HG02840 (cell line): ENCODE measurements around the gene CYS1.
A peak's percentile ranks its signal among the peaks of the same experiment; 100 is the strongest.
"Not testable (repeated sequence)": the region's sequence is repeated elsewhere in the genome, so short reads cannot be mapped to it uniquely, and the experiment has no call there.

ENCODE experiments used
- ATAC-seq: cut with Tn5 transposase; IDR thresholded peaks from one replicate; pipeline ENCODE4 v1.9.1; 2021; ENCODE audit warnings: mild to moderate bottlenecking, moderate library complexity, moderate number of reproducible peaks; ENCODE audit not compliant: unreplicated experiment, low FRiP score

CYS1 gene, protein sequence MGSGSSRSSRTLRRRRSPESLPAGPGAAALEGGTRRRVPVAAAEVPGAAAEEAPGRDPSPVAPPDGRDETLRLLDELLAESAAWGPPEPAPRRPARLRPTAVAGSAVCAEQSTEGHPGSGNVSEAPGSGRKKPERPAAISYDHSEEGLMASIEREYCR

DNA sequence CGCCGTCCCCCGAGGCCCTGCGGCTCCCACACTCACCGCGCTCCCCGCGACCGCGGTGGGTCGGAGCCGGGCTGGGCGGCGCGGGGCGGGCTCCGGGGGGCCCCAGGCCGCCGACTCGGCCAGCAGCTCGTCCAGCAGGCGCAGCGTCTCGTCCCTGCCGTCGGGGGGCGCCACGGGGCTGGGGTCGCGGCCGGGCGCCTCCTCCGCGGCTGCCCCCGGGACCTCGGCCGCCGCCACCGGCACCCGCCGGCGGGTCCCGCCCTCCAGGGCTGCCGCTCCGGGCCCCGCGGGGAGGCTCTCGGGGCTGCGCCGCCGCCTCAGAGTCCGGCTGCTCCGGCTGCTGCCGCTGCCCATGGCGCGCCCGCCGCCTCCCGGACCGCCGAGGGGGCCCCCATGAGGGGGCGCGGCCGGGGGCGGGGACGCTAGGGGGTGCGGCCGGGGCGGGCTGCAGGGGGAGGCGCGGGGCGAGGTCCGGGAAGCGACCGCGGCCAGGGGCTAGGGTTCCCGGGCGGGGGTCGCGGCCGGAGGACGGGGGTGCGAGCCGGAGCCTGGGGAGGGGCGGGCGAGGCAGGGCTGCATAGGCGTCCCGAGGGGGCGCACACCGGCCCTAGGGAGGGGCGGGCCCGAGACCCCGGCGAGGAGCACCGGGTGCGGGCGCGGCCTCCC is at the start of gene CYS1:
TSS of gene CYS1 (minus strand) at position 542 of the 666 bp plus-strand sequence. CDS start at position 354, 188 bp downstream.
- ATAC-seq, result no peak

DNA sequence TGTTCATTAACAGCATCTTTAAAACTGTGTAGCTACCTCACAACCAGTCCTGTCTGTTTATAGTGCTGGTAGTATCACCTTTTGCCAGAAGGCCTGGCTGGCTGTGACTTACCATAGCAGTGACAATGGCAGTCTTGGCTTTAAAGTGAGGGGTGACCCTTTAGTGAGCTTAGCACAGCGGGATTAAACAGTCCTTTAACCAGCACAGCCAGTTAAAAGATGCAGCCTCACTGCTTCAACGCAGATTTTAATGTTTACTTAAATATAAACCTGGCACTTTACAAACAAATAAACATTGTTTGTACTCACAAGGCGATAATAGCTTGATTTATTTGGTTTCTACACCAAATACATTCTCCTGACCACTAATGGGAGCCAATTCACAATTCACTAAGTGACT is 49.3 kb upstream of the CYS1 start:
- no peak for ATAC-seq

DNA sequence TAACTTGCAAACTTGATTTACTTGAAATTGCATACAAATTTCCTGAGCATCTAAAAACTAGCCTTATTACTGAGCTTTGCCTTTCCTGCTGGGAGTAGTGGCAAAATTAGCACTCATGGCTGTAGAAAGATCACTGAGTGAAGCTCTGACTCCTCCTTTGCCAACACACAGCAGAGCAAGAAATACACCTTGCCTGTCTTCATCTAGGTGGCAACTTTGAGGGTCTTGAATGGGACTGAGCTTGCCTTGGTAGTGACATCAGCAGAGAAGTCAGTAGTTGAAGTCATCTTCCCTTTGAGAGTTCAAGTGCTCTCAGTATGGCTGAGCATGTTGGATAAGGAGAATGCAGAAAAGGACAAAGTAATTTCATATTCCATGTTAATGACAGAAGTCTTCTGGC is 48.2 kb upstream of the CYS1 start:
- no peak for ATAC-seq

DNA sequence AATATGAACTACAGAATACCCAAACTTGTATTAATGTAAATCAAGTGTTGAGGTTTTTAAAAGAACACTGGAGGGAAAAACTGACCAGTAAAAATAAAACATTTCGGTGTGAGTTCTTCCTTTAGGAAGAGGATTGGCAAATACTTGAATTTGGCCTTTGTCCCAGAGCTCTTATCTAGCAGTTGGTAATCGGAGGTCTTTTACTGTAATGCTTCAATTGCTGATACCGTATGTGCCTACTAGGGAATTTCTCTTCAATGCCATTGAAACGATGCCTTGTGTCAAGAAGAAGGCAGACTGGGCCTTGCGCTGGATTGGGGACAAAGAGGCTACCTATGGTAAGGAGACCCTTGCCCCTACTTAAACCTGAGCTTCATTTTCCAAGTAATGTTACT is 46.4 kb upstream of the CYS1 start:
- ATAC-seq, result no peak

DNA sequence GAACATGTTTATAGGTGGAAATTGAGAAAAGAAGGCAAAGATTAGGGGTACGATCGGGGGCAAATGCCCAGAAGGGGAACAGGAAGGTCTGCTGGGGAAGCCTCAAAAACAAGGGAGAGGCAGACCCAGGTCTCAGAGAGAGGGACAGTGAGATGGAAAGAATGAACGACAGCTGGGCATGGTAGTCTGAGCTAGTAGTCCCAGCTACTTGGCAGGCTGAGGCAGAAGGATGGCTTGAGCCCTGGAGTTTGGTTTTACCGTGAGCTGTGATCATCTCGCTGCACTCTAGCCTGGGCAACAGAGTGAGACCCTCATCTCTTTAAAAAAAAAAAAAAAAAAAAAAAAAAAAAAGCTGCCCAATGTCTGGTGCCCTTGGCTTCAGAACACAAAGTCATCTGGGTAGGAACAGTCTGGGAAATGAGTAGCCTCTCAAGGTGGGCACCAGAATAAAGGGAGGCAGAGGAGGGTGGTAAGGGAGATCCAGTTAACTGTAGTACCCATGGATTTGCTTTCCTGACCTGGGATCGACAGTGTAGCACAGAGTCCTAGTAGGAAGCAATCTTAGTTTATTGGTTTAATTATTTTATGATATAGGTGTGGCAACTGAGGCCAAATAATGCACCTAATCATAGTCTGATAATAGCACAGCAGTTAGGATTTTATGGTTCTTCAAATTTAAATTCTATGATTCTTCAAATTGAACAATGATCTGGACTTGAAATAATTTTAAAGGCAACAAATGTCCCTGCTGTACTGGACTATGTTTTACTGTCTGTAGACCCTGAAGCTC is 45.8 kb upstream of the CYS1 start:
- ATAC-seq, result no peak

DNA sequence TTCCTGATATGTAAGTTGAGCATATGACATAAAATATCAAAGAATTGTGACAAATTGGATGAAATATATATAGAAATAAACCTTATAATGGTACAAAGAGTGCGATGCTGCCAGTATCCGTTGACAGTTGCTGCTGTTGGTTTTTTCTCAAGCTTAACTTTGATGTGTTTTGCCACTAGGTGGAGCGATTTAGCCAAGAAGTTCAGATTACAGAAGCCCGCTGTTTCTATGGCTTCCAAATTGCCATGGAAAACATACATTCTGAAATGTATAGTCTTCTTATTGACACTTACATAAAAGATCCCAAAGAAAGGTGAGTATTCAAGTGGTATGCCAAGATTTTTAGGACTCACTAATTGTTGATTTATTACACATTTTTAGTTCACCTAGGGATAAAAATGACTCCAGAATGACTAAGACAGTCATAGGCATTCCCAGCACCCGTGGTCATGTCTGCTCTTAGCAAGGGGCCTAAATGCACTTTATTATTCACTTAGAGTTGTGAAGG is 44.4 kb upstream of the CYS1 start:
- ATAC-seq, result no peak

DNA sequence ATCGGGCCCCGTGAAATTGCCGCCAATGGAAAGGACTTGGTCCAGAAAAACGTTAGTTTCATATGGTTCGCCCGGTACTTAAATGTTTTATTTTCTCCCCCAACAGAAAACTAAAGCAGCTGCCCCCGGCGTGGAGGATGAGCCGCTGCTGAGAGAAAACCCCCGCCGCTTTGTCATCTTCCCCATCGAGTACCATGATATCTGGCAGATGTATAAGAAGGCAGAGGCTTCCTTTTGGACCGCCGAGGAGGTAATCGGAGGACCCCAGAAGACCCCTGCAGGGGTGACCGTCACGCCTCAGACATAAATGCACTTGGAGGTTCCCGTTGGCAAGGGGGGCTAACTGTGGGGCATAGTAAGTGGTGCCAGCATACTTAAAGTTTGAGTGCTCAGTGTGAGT is 43.1 kb upstream of the CYS1 start:
- ATAC-seq, result no peak

DNA sequence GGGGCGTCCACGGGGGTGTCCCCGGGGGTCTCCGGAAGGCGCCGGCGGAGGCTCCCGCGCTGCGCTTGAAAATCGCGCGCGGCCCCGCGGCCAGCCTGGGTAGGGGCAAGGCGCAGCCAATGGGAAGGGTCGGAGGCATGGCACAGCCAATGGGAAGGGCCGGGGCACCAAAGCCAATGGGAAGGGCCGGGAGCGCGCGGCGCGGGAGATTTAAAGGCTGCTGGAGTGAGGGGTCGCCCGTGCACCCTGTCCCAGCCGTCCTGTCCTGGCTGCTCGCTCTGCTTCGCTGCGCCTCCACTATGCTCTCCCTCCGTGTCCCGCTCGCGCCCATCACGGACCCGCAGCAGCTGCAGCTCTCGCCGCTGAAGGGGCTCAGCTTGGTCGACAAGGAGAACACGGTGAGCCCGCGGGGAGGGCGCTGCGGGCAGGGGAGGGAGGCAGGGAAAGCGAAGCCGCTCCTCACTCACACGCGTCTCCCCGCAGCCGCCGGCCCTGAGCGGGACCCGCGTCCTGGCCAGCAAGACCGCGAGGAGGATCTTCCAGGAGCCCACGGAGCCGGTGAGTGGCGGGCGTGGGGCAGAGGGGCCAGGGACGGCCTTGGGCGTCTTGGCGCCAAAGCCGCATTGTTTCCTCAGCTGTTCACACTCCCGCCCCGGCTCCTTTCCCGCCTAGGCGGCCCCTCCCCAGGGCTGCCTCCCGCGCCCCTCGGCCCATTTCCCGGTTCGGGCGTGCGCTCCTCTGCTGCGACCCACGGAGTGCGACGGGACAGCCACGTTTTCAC is 42.5 kb upstream of the CYS1 start, which contains the start of gene RRM2:
TSS of gene RRM2 (plus strand) at position 240 of the 781 bp plus-strand sequence. CDS start at position 300, 60 bp downstream.
- ATAC-seq, result peak; percentile 59

DNA sequence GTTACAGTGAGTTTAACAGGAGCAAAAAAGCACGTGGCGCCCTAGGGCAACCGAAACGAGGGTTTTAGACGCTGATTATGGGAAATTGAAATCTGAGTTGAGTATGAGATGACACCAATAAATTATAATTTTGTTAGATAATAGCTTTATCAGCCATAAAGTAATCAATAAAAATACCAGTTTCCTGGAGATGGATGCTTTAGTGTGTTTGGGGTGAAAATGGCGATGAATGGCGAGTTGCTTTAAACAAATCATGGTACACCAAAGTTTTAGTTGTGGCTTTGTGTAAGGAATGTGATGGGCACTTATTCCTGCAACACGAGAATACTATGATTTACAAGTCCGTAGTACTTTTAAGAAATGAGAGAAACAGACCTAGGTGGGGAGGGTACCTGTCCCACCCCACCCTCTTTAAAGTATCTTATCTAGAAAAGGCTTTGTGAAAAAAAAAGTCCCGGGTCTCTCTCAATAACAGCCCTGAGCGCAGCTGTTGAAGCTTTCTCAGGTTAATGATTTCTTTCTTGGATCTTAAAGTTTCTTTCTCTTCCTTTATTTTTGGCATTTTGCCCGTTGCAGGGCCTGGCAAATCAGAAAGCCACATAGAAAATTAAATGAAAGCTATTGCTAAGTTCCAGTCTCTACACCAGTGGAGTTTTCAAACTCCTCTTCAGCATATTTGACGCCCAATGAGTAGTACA is 40.8 kb upstream of the CYS1 start:
- no peak for ATAC-seq

DNA sequence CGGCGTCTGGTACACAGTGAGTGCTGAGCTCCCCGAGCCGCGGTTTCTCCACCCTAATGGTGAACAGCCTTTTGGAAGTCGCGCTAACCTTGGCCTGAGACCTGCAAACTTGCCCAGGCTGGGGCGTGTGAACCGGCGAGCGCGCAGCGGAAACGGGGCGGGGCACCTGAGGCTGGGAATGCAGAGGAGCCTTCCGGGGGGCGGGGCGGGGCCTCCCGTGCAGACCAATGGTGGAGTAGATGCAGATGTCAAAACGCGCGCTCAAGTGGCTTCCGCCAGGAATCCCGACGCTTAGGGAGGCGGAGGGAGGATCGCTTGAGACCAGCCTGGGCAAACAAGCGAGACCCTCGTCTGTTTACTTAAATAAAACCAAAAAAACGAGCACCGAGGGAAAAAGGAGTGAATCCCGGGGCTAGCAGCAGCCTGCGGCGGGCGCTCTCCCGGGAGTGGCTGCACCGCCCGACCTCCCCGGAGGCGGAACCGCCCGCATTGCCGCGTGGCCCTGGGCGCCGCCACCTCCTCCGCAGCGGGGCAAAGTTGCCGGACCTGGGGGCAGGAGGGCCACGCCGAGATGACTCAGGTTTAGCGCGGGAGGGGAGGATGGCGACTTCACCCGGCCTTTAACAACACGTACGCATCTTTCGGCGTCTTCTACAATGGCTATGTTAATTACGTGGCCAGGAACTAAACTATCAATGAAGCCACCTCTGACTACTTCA is 40.1 kb upstream of the CYS1 start:
- peak; percentile 49 for ATAC-seq

DNA sequence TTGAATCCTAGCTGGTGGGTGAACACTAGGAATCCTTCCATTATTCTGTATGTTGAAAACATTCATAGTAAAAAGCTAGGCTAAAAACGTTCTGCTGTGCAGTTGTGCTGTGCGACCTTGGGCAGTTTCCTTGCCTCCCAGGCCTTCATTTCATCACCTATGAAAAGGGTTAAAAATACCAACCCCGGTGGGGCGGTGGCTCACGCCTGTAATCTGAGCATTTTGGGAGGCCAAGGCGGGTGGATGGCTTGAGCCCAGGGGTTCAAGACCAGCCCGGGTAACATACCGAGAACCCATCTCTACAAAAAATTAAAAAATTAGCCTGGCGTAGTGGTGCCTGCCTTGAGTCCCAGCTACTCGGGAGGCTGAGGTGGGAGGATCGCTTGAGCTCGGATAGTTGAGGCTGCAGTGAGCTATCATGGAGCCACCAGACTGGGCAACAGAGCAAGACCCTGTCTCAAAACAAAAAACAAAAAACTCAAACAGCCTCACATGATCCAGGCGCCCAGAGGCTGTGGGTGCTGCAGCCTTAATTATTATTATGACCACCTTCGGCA is 39.5 kb upstream of the CYS1 start:
- no peak for ATAC-seq

DNA sequence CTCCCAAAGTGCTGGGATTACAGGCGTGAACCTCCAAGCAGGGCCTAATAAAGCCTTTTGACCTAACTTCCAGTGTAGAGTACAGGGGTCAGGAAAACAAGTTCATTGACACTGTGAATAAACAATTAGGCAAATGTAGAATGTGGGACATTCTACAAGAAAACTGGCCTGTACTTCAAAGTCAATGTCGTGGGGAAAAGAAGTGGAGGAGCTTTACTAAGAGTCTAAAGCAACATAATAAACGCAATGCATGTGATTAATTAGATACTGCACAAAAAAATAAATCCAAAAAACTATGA is 38.8 kb upstream of the CYS1 start:
- no peak for ATAC-seq

DNA sequence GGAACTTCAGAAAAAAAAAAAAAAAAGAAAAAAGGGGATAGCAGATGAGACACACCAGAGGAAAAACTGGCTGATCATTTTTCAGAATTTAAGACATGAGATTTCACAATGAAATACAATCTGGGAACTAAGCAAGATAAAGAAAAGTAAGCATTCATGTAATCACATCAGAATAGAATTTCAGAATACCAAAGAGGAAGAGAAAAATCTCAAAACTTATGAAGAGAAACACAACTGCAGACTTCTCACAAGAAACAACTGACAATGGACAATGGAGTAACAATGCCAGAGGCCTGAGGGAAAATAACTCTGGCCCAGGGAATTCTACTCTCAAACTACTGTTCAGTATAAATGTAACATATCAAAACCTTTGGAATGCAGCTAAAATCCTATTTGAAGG is 29.1 kb upstream of the CYS1 start:
- no peak for ATAC-seq

DNA sequence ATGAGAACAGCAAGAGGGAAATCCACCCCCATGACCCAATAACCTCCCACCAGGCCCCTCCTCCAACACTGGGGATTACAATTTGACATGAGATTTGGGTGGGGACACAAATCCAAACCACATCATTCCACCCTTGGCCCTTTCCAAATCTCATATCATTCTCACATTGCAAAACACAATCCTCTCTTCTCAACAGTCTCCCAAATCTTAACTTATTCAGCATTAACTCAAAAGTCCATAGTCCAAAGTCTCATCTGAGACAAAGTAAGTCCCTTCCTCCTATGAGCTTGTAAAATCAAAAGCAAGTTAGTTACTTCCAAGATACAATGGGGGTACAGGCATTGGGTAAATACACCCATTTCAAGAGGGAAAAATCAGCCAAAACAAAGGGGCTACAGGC is 24.7 kb upstream of the CYS1 start:
- ATAC-seq, result not testable (repeated sequence)

DNA sequence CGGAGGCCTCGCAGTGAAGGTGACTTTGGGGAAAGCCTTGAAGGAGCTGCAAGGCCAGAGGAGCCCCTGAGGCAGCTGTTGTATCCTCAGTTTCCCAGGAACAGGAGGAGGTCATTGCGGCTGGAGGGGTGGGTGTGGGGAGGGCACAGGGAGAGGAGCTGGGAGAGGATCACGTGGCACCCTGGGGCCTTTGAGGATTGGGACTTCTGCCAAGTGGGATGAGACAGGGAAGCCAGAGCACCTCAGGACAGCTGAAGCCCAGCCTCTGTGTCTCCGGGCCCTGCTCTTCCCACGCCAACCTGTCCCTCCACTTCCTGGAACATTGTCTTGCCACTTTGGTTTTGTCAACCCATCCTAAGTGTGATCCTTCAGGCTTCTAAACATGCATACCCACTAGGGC is 23.0 kb upstream of the CYS1 start:
- no peak for ATAC-seq

DNA sequence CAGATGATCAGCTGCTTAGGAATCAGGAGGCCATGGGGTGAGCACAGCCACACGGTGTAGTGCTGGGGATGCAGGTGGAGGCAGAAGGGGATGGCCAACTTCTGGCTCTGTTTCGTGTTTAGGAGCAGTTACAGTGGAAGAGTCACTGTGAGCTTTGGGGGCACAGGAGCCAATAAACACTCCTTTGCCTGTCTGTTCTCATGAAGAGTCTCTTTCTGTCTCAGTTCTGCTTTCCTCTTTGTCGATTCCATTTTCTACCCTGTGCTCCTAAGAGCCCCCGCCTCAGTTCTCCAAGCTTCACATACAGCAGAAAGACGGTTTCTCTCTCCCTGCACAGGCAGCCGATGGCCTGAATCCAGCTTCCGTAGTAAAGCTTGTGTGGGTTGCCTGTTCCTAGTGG is 21.3 kb upstream of the CYS1 start:
- no peak for ATAC-seq

DNA sequence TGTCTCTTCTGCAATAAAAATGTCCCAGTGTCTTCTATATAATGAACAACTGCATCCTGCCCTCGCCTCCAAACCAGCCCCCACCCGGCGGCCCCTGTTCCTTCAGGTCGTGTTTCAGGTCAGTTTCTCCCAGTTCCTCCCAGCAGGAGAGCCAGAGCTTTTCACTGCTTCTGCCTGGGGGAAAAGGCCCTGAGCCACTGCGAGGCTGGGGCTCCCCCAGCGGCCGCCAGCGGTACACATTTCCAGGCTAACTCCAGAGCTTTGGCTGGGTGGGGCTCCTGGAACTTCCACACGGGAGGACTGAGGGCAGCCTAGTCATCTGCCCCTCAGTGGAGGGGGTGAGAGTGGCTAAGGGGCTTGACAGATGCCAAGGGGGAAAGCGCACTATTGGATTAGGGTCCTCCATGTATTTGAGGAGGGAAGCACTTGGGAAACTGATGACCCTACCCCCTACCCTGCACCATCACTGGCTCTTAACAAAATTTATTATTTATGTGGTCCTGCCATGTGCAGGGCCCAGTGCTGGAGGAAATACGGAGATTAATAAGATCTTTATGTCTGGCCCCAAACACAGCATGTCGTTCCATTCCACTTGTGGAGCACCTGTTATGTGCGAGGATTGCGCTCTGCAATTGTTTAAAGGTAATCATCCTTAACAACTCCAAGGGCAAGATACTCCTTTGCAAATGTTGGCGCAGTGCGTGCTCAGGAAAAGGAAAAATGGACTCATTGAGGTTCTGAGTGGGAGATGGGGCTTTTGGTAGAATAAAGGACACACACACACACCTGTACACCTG is 17.3 kb upstream of the CYS1 start:
- ATAC-seq, result peak; percentile 62

DNA sequence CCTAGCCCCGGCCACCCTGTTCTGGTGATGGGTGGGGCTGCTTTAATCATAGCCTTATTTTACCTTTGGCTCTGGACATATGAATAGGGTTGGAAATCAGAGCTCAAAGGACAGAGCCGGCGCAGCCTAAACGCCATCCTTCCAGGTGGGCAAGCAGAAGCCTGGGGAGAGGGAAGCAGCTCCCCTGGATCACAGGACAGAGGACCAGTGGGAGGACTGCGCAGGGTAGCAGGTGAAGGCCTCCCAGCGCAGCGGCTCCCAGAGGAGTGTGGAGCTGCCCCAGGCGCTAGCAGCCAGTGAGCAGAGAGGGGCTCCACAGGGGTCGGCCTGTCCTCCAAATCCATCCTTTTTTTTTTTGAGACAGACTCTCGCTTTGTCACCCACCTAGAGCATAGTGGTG is 16.4 kb upstream of the CYS1 start:
- ATAC-seq, result no peak

DNA sequence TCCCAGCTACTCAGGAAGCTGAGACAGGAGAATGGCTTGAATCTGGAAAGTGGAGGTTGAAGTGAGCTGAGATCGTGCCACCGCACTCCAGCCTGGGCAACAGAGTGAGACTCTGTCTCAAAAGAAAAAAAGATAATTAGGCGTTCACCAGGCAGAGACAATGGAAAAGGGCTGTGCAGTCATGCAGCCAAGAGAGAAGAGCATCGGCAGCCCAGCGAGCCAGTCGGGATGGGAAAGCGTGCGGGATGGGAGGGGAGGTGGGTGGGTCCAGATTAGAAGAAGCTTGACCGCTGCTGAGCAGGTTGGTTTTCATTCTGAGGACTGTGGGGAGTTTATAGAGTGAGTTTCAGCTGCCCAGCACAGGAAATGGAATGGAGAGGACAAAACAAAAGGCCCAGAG is 15.0 kb upstream of the CYS1 start:
- no peak for ATAC-seq
